ENCODE results near the gene DLGAP4. TPM values are rescaled to one million over a fixed set of nuclear protein-coding genes. Genes with fewer than 3 reads are reported as not detected.
A peak's percentile ranks its signal among the peaks of the same experiment; 100 is the strongest.

DLGAP4 gene
- polyA plus RNA-seq, 1 donor (not counting 4 experiments of a cell fraction or from before 2014, with no cell fraction given) = 9.6 TPM

DNA sequence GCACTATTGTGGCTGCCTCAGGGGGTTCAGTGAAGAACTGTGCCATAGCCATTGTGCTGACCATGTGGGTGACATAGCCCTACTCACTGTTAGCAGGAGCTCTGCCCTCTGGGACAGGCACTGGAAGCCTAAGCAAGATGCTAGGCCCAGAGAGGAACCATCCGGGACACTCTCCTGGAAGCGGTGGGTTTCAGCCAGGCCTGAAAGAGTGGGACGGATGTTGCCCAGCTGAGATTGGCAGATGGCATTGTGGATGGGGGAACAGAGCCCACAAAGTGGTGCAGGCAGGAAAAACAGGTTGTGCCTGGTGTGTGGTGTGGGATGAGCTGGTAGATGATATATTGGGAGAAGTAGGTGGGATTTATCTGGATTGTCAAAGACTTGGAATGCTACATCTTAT is 40.1 kb downstream of the DLGAP4 start:
- H3K9ac ChIP-seq (ENCODE audit: control insufficient read depth, extremely low read depth, insufficient read depth, low read length) = no peak overlapping the region
- H3K36me3 ChIP-seq (ENCODE audit: control insufficient read depth in 2 of 2, extremely low read depth in 1 of 2, insufficient read depth in 2 of 2, low read length in 2 of 2) = no peaks in the 10 kb centered on the region
- H2AFZ ChIP-seq (ENCODE audit: control insufficient read depth, low read length) = no peak overlapping the region
- dilution Hi-C loops (cut with MboI; ENCODE audit: extremely low pct_ligation_motif_present, low sequenced_read_pairs) = no loop called here
- no peaks in the 10 kb centered on the region for H3K9me3 ChIP-seq (ENCODE audit: control insufficient read depth, low read depth, low read length)
- FAIRE-seq = no peak
- no peak overlapping the region for H3K4me2 ChIP-seq (ENCODE audit: control insufficient read depth, extremely low read depth, insufficient read depth, low read depth, low read length)
- H4K20me1 ChIP-seq (ENCODE audit: control insufficient read depth, extremely low read depth, insufficient read depth, low read length) = no peaks in the 10 kb centered on the region
- no peak overlapping the region for H3K4me3 ChIP-seq (ENCODE audit: control insufficient read depth in 2 of 3, extremely low read depth in 1 of 3, insufficient read depth in 2 of 3, low read depth in 1 of 3, low read length in 3 of 3)
- no peaks in the 10 kb centered on the region for H3K27me3 ChIP-seq (ENCODE audit: control insufficient read depth, extremely low read depth, insufficient read depth, low read length)
- no peaks in the 10 kb centered on the region for H3K4me1 ChIP-seq (ENCODE audit: control insufficient read depth, extremely low read depth, insufficient read depth, low read length)
- TF ChIP-seq EZH2 (IDR thresholded peaks at IDR 0.05; ENCODE audit: low read length) = no peak
- TF ChIP-seq, protein P1, sequence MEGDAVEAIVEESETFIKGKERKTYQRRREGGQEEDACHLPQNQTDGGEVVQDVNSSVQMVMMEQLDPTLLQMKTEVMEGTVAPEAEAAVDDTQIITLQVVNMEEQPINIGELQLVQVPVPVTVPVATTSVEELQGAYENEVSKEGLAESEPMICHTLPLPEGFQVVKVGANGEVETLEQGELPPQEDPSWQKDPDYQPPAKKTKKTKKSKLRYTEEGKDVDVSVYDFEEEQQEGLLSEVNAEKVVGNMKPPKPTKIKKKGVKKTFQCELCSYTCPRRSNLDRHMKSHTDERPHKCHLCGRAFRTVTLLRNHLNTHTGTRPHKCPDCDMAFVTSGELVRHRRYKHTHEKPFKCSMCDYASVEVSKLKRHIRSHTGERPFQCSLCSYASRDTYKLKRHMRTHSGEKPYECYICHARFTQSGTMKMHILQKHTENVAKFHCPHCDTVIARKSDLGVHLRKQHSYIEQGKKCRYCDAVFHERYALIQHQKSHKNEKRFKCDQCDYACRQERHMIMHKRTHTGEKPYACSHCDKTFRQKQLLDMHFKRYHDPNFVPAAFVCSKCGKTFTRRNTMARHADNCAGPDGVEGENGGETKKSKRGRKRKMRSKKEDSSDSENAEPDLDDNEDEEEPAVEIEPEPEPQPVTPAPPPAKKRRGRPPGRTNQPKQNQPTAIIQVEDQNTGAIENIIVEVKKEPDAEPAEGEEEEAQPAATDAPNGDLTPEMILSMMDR (optimal IDR thresholded peaks at IDR 0.05 in 1 of 3, IDR thresholded peaks at IDR 0.05 in 1 of 3, conservative IDR thresholded peaks at IDR 0.05 in 1 of 3; ENCODE audit: extremely low read depth in 1 of 3, insufficient read depth in 2 of 3, low read length in 3 of 3) = no peak
- H3K79me2 ChIP-seq (ENCODE audit: control insufficient read depth, insufficient read depth, low read length) = no peaks in the 10 kb centered on the region
- no peak overlapping the region for H3K27ac ChIP-seq (ENCODE audit: control insufficient read depth, insufficient read depth, low read length)
- DNase-seq (ENCODE audit: low read depth, low spot score) = no peak
- no peaks in the 10 kb centered on the region for H3K9me1 ChIP-seq (ENCODE audit: control insufficient read depth, extremely low read depth, insufficient read depth, low read length)

DNA sequence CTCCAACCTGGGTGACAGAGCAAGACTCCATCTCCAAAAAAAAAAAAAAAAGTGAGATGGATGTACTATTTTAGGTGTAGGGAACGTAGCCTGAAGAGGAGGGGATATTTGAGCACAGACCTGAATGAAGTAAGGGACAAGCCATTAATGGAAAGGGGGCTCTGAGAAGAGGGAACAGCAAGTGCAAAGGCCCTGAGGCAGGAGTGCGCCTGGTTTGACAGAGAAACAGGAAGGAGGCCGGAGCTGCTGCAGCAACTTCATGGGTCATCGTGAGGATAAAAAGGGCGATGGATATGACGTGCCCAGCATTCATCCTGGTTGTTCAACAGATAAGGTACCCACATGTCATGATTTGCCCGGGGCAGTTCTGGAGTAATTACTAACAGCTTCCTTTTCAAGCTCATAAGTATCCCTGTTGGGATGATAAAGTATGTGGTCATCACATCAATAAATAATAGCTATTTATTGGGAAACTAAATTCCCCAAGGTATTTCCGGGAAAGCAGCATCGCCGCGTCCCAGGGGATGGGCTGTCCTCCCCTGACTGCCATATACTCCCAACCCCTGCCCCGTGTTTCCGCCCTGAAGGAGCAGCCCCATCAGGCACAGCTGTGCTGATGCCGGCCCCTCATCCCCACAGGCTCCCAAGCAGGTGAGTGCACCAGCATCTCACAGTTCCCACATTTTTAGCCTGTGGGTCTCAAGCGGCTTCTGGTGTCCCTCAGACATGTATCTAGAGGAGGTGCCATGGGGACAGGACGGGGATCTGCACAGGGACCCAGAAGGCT is 43.4 kb downstream of the DLGAP4 start:
- DNase-seq (ENCODE audit: low read depth, low spot score) = peak; percentile 86
- no peak for FAIRE-seq

More for the DNA sequence above, 43.4 kb downstream of the DLGAP4 start:
- dilution Hi-C loops (cut with MboI; ENCODE audit: extremely low pct_ligation_motif_present, low sequenced_read_pairs) = no loop called here
- no peaks in the 10 kb centered on the region for H3K9me3 ChIP-seq (ENCODE audit: control insufficient read depth, low read depth, low read length)
- H3K4me3 ChIP-seq (ENCODE audit: control insufficient read depth in 2 of 3, extremely low read depth in 1 of 3, insufficient read depth in 2 of 3, low read depth in 1 of 3, low read length in 3 of 3) = no peak overlapping the region
- no peak overlapping the region for H2AFZ ChIP-seq (ENCODE audit: control insufficient read depth, low read length)
- no peaks in the 10 kb centered on the region for H3K27me3 ChIP-seq (ENCODE audit: control insufficient read depth, extremely low read depth, insufficient read depth, low read length)
- no peak overlapping the region for H3K27ac ChIP-seq (ENCODE audit: control insufficient read depth, insufficient read depth, low read length)
- TF ChIP-seq, protein P1 (optimal IDR thresholded peaks at IDR 0.05 in 1 of 3, IDR thresholded peaks at IDR 0.05 in 1 of 3, conservative IDR thresholded peaks at IDR 0.05 in 1 of 3; ENCODE audit: extremely low read depth in 1 of 3, insufficient read depth in 2 of 3, low read length in 3 of 3) = no peak
- no peak for TF ChIP-seq EZH2 (IDR thresholded peaks at IDR 0.05; ENCODE audit: low read length)
- no peaks in the 10 kb centered on the region for H3K4me1 ChIP-seq (ENCODE audit: control insufficient read depth, extremely low read depth, insufficient read depth, low read length)
- no peak overlapping the region for H3K9ac ChIP-seq (ENCODE audit: control insufficient read depth, extremely low read depth, insufficient read depth, low read length)
- H3K79me2 ChIP-seq (ENCODE audit: control insufficient read depth, insufficient read depth, low read length) = no peaks in the 10 kb centered on the region
- no peaks in the 10 kb centered on the region for H3K36me3 ChIP-seq (ENCODE audit: control insufficient read depth in 2 of 2, extremely low read depth in 1 of 2, insufficient read depth in 2 of 2, low read length in 2 of 2)
- no peaks in the 10 kb centered on the region for H3K9me1 ChIP-seq (ENCODE audit: control insufficient read depth, extremely low read depth, insufficient read depth, low read length)
- H3K4me2 ChIP-seq (ENCODE audit: control insufficient read depth, extremely low read depth, insufficient read depth, low read depth, low read length) = no peak overlapping the region
- no peaks in the 10 kb centered on the region for H4K20me1 ChIP-seq (ENCODE audit: control insufficient read depth, extremely low read depth, insufficient read depth, low read length)
